ENCODE results near the gene GNG7. TPM values are rescaled to one million over a fixed set of nuclear protein-coding genes. Genes with fewer than 3 reads are reported as not detected.

Gene GNG7
- total and polyA plus RNA-seq, 10 of the 15 experiments (the other 5 are each of a cell fraction or from before 2014, with no cell fraction given): 1.9 to 13.6 (median 6.5) TPM

DNA sequence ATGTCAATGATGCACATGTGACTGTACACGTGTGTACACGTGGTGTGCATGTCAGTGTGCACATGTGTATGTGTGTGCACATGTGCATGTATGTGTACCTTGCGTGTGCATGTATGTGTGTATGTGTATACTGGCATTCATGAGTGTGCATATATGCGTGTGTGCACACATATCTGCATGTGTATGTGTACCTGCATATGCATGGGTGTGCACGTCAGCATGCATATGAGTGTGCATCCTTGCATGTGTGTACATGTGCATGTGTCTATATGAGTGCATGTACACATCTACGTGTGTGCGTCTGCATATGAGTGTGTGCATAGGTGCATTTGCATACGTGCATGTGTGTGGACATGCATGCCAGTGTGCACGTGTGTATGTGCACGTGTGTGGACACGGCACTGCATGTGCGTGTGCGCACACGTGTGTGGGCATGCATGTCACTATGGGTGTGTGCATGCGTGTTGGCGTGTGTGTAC lies 178.1 kb downstream of the GNG7 start (continued):
- no peak for TF ChIP-seq BCL11A (IDR thresholded peaks at IDR 0.05; ENCODE audit: low read depth, low read length)
- TF ChIP-seq EED (IDR thresholded peaks at IDR 0.05; ENCODE audit: low read depth): no peak
- no peak for TF ChIP-seq MYB (IDR thresholded peaks at IDR 0.05; ENCODE audit: borderline replicate concordance, low read depth, low read length)
- no peak for TF ChIP-seq CBX5 (IDR thresholded peaks at IDR 0.05; ENCODE audit: low read depth)
- TF ChIP-seq KAT2A (conservative IDR thresholded peaks at IDR 0.05; ENCODE audit: control insufficient read depth, low read depth, low read length): no peak
- TF ChIP-seq ZBED1 (IDR thresholded peaks at IDR 0.05; ENCODE audit: borderline replicate concordance): no peak

DNA sequence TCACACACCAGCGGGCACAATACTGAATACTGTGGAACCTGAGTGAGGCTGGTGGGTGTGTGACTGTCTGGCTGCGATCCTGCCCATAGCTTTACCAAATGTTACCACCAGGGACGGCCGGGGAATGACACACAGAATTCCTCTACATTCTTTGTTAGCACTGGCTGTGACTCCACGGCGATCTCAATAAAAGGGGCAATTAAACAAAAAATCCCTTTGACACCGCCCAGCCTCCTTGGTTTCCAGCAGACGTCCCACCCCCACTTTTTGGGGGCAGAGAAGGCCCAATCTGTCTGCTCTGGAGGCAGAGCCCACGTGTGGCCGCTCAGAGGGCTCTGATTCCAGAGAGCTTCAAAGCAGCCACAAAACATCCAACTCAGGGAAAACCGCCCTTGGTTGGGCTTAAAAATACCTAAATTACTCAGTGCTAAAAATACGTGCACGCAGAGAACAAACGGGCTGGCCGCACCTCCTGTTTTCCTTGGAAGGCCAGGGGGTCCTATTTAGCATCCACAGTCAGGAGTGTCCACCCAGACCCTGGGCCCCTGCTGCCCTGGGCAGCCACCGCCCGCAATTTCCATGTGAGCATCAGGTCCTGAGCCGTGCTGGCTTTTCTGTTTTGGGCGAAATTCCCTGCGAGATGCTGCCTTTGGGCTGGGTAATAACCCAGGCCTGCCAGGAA lies 178.7 kb downstream of the GNG7 start:
- SMC1A ChIA-PET (ENCODE audit: uncharacterized antibody, unreplicated experiment): interaction anchor here (1.3 kb wide), 1 partner anchor 12 kb away, joined by 4 read pairs; no protein-coding TSS in a partner anchor
- TF ChIP-seq SPI1 (IDR thresholded peaks at IDR 0.05; ENCODE audit: borderline replicate concordance, insufficient read depth, low read depth, low read length) (no peak), NR2C1 (IDR thresholded peaks at IDR 0.05) (no peak)
- RAD21 ChIA-PET (ENCODE audit: unreplicated experiment): no interaction called here
- Histone ChIP-seq H3K9me3 (replicated peaks; ENCODE audit: control insufficient read depth, insufficient read depth, low read length) (no peaks in the 10 kb centered on the region), H3K4me2 (ENCODE audit: control insufficient read depth, insufficient read depth) (no peak overlapping the region), H3K36me3 (ENCODE audit: control insufficient read depth in 2 of 2, insufficient read depth in 2 of 2, low read length in 1 of 2) (no peaks in the 10 kb centered on the region; a peak in 1 of 4 replicates), H3K79me2 (ENCODE audit: control insufficient read depth, insufficient read depth, low read length) (no peaks in the 10 kb centered on the region), H3K27me3 (replicated peaks in 1 of 2; ENCODE audit: control insufficient read depth in 2 of 2, insufficient read depth in 2 of 2, low read length in 1 of 2) (no peaks in the 10 kb centered on the region), H3K27ac (ENCODE audit: control insufficient read depth, insufficient read depth) (no peak overlapping the region), H4K20me1 (ENCODE audit: control insufficient read depth, insufficient read depth) (no peaks in the 10 kb centered on the region), H3K4me3 (no peak overlapping the region), H3K4me1 (ENCODE audit: control insufficient read depth, insufficient read depth, low read length) (no peaks in the 10 kb centered on the region), H3K9ac (ENCODE audit: control insufficient read depth, insufficient read depth, low read length) (no peak overlapping the region), H2AFZ (ENCODE audit: control insufficient read depth, low read depth, low read length) (no peak overlapping the region)
- no peak for DNase-seq (ENCODE audit: low read depth, low spot score)
- CTCF ChIA-PET: interaction anchor here (1.0 kb wide), 1 partner anchor 20 kb away, joined by 3 read pairs; no protein-coding TSS in a partner anchor
- intact Hi-C loops (cut with micrococcal nuclease; ENCODE audit: unreplicated experiment) (no loop called here), in situ Hi-C loops (cut with MboI) (no loop called here)
- POLR2A ChIA-PET: interaction anchor here (0.6 kb wide), 1 partner anchor 15 kb away, joined by 4 read pairs; no protein-coding TSS in a partner anchor
- FAIRE-seq: no peak
- no TSS peak for BruUV-seq (replicated peaks)
- 65% methylated on average over 20 of the region's 20 CpGs for WGBS (ENCODE audit: insufficient coverage, insufficient replicate concordance, low lambda C conversion rate, missing lambda C conversion rate)
- ATAC-seq: no peak

Data from GM12878 (cell line).